Activated naive CD8-positive, alpha-beta T cell treated with anti-CD3 and anti-CD28 coated beads for 36 hours (primary cell): Measurements from ENCODE around the gene KRT83. TPM values are rescaled to one million over a fixed set of nuclear protein-coding genes. Genes with fewer than 3 reads are reported as not detected.

Experiments used
- DNase-seq: peaks from one replicate; pipeline ENCODE4 v3.0.0; 2021
- H3K27ac Mint-ChIP-seq: one replicate; pipeline ENCODE4 v1.8.0; 2022; ENCODE audit warnings: mild to moderate bottlenecking, moderate library complexity, mixed read lengths
- H3K27me3 Mint-ChIP-seq: one replicate; pipeline ENCODE4 v1.8.0; 2022; ENCODE audit warnings: mild to moderate bottlenecking, mixed read lengths
- H3K36me3 Mint-ChIP-seq: one replicate; pipeline ENCODE4 v1.8.0; 2021; ENCODE audit warnings: mild to moderate bottlenecking, mixed read lengths
- H3K4me1 Mint-ChIP-seq: one replicate; pipeline ENCODE4 v1.8.0; 2021; ENCODE audit warnings: mixed read lengths
- H3K4me3 Mint-ChIP-seq: one replicate; pipeline ENCODE4 v1.8.0; 2022; ENCODE audit warnings: mild to moderate bottlenecking, moderate library complexity, mixed read lengths
- H3K9me3 Mint-ChIP-seq: one replicate; pipeline ENCODE4 v1.8.0; 2022; ENCODE audit warnings: mixed read lengths
- total RNA-seq, 2 experiments: library from RNA; stranded (reverse); gene quantifications; one replicate each; pipeline ENCODE4 v1.2.3, GENCODE V29; 2021

KRT83 gene
- total RNA-seq, 2 experiments from 2014 or later = not detected

DNA sequence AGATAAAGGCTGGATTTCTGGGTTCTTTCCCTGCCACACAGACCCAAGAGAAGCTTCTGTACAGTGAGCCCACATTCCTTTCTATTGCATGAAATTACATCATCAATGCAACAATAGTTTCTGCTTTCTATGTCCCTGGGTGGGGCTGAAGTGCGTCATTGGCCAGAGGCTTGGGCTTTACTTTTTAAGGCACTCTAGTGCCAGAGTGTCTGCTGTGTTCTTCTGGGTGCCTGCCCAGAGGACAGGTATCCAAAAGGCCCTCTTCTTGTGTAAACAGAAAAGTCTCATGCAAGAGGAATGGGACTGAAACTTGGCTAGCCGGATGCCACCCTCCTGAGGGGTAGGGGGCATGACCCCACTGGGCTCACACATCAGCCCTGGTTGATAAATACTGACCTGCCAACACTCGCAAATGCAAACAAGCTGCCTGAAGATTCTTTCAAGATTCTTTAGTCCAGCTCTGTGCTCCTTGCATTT is 40.8 kb downstream of the KRT83 start:
- no peaks in the 10 kb centered on the region for H3K36me3 Mint-ChIP-seq
- H3K27me3 Mint-ChIP-seq = peaks cover 24% of the 10 kb centered on the region
- H3K4me1 Mint-ChIP-seq = peaks cover 3% of the 10 kb centered on the region
- H3K9me3 Mint-ChIP-seq = no peaks in the 10 kb centered on the region
- no peak overlapping the region for H3K27ac Mint-ChIP-seq
- no peak overlapping the region for H3K4me3 Mint-ChIP-seq
- DNase-seq = no peak

GRCh38 chr12:52279422-52280318 is 41.5 kb downstream of the KRT83 start:
- no peaks in the 10 kb centered on the region for H3K36me3 Mint-ChIP-seq
- H3K9me3 Mint-ChIP-seq = no peaks in the 10 kb centered on the region
- DNase-seq = no peak
- peaks cover 24% of the 10 kb centered on the region for H3K27me3 Mint-ChIP-seq
- H3K4me3 Mint-ChIP-seq = no peak overlapping the region
- peaks cover 3% of the 10 kb centered on the region for H3K4me1 Mint-ChIP-seq
- H3K27ac Mint-ChIP-seq = no peak overlapping the region

DNA sequence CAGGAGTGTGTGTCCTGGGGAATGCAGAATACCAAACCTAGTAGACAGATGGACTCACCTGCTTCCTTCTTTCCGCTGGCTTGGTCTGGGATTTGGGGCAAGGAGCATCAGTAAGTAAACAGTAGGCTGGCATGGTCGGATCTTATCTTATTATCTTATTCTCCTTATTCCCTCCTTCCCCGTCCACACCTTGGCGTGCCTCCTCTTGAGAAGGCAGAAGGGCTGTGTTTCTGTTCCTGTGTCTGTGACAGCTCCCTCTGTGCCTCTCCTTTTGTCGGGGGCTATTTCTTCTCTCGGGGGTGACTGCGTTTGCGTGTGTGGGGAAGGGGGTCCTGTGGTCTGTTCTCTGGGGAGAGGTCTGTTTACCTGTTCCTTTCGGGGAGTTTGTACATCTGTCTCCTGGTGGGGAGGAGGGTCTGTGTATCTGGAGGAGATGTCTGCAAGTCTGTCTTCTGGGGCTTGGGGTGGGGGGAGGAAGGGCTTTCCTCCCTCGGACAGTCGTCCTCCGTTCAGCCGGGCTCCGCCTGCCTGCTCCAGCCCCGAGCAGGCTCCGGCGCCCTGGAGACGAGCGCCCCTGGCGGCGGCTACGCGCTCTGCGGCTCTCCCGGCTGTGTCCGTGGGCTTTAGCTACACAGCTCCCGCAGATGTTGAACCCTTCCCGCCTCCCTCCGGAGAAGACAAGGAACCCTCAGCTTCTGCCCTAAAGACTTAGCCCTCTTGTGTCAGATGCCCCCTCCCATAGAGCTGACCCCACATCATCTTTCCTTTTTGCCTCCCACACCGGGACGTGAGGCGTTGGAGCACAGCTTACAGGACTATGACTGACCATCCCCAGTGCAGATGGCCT is 42.4 kb downstream of the KRT83 start:
- no peak overlapping the region for H3K4me3 Mint-ChIP-seq
- no peak overlapping the region for H3K27ac Mint-ChIP-seq
- no peaks in the 10 kb centered on the region for H3K36me3 Mint-ChIP-seq
- H3K27me3 Mint-ChIP-seq = peaks cover 28% of the 10 kb centered on the region
- H3K9me3 Mint-ChIP-seq = no peaks in the 10 kb centered on the region
- peak; percentile 80 for DNase-seq
- peaks cover 3% of the 10 kb centered on the region for H3K4me1 Mint-ChIP-seq

GRCh38 chr12:52277486-52278245 is 43.5 kb downstream of the KRT83 start:
- H3K9me3 Mint-ChIP-seq = no peaks in the 10 kb centered on the region
- peaks cover 36% of the 10 kb centered on the region for H3K27me3 Mint-ChIP-seq
- H3K4me3 Mint-ChIP-seq = no peak overlapping the region
- peaks cover 3% of the 10 kb centered on the region for H3K4me1 Mint-ChIP-seq
- no peak overlapping the region for H3K27ac Mint-ChIP-seq
- no peaks in the 10 kb centered on the region for H3K36me3 Mint-ChIP-seq
- no peak for DNase-seq

- no peaks in the 10 kb centered on the region for H3K36me3 Mint-ChIP-seq
- DNase-seq = no peak
- H3K27ac Mint-ChIP-seq = no peak overlapping the region
- no peak overlapping the region for H3K4me3 Mint-ChIP-seq
- H3K9me3 Mint-ChIP-seq = no peaks in the 10 kb centered on the region
- H3K27me3 Mint-ChIP-seq = peaks cover 46% of the 10 kb centered on the region
- peaks cover 3% of the 10 kb centered on the region for H3K4me1 Mint-ChIP-seq
Measured at GRCh38 chr12:52275686-52276085, 45.5 kb downstream of the KRT83 start.

GRCh38 chr12:52274521-52275120 is 46.6 kb downstream of the KRT83 start, which contains the start of gene KRT86:
KRT86 (plus strand) TSS chr12:52274645; CDS start chr12:52301917, 27,272 bp downstream.
- H3K9me3 Mint-ChIP-seq = no peaks in the 10 kb centered on the region
- peaks cover 3% of the 10 kb centered on the region for H3K4me1 Mint-ChIP-seq
- H3K27ac Mint-ChIP-seq = no peak within 1 kb of the TSS
- H3K36me3 Mint-ChIP-seq = no peaks in the 10 kb centered on the region
- no peak for DNase-seq
- H3K27me3 Mint-ChIP-seq = peaks cover 47% of the 10 kb centered on the region
- H3K4me3 Mint-ChIP-seq = no peak within 1 kb of the TSS

DNA sequence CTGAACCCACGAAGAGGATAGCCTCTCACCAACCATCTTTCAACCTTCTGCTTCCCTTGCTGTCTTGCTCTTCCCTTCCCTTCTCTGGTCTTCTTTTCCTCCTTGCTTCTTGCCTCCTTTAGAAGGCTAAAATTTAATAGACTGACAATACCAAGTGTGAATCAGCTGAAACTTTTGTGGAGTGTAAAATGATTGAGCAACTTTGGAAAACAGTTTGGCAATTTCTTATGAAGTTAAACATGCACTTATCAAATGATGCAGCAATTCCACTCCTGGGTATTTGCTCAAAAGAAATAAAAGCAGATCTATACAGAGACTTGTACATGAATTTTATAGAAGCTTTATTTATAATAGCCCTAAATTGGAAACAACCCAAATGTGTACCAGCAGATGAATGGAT is 50.0 kb downstream of the KRT83 start:
- Mint-ChIP-seq H3K27ac (no peak overlapping the region), H3K36me3 (no peaks in the 10 kb centered on the region), H3K9me3 (no peaks in the 10 kb centered on the region)

DNA sequence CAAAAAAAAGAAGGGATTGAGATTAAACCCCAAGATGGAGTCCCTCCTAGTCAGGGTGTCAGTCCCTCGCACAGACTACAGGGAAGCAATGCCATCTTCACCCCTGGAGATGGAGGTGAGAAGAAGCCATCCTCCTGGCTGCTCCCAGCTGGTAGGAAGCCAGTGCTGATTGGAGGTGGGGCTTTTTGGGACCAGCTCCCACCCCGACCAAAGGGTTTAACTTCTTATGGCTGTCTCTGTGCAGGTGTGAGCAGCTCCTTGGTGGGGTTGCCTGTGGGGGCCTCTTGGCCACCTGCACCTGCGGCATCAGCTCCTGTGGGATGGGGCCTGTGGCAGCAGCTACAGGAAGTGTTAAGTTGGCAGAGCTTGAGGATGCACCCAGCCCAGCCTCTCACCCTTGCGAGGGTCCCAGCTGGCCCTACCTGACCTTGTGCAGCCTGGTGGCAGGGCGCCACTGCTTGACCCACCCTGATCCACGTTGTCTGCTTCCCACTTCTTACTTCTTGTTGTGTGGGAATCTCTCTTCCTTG is 50.6 kb downstream of the KRT83 start:
- DNase-seq = no peak
- no peaks in the 10 kb centered on the region for H3K4me1 Mint-ChIP-seq
- H3K4me3 Mint-ChIP-seq = no peak overlapping the region
- no peaks in the 10 kb centered on the region for H3K36me3 Mint-ChIP-seq
- no peak overlapping the region for H3K27ac Mint-ChIP-seq
- peaks cover 28% of the 10 kb centered on the region for H3K27me3 Mint-ChIP-seq
- no peaks in the 10 kb centered on the region for H3K9me3 Mint-ChIP-seq

More for the DNA sequence above, 50.0 kb downstream of the KRT83 start:
- Mint-ChIP-seq H3K27me3 (peaks cover 28% of the 10 kb centered on the region), H3K4me1 (no peaks in the 10 kb centered on the region), H3K4me3 (no peak overlapping the region)
- no peak for DNase-seq

- no peaks in the 10 kb centered on the region for H3K9me3 Mint-ChIP-seq
- H3K27me3 Mint-ChIP-seq = peaks cover 27% of the 10 kb centered on the region
- H3K4me3 Mint-ChIP-seq = no peak overlapping the region
- H3K27ac Mint-ChIP-seq = no peak overlapping the region
- no peak for DNase-seq
- no peaks in the 10 kb centered on the region for H3K4me1 Mint-ChIP-seq
- H3K36me3 Mint-ChIP-seq = no peaks in the 10 kb centered on the region
Measured at GRCh38 chr12:52268212-52268611, 53.0 kb downstream of the KRT83 start.

DNA sequence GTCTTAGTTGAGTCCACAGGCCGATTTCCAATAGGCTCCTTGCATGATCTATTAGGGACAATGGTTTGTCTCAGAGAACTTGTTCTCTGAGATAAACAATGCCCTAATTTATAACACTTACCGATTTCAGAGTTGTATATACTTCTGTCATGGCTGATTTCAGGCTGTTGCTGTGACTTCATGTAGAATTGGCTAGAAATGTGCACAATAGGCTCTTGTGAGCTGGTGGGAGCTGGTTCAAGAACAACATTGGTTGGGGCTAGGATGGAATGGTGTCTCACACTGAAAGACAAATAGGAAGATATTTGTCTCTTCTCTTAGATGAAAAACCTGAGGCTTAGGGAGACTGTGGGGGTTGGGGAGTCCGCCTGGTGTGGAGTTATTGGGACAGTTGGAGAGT is 53.5 kb downstream of the KRT83 start:
- no peaks in the 10 kb centered on the region for H3K36me3 Mint-ChIP-seq
- H3K9me3 Mint-ChIP-seq = no peaks in the 10 kb centered on the region
- no peak for DNase-seq
- peaks cover 23% of the 10 kb centered on the region for H3K27me3 Mint-ChIP-seq
- no peak overlapping the region for H3K27ac Mint-ChIP-seq
- no peaks in the 10 kb centered on the region for H3K4me1 Mint-ChIP-seq
- H3K4me3 Mint-ChIP-seq = no peak overlapping the region

DNA sequence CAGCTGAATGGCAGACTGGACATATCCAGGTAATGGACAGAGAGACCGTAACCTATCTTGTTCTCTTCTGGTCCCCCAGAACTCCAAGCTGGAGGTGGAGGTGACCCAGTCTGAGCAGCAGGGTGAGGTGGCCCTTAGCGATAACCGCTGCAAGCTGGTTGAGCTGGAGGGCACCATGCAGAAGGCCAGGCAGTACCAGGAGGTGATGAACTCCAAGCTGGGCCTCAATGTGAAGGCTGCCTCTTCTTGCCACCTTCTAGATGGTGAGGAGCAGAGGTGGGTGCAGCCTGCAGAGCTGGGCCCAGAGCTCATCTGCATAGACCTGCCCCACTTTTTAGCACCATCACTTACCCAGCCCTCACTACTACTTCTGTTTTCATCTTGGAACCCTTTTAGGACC is 53.9 kb downstream of the KRT83 start:
- Mint-ChIP-seq H3K9me3 (no peaks in the 10 kb centered on the region), H3K4me3 (no peak overlapping the region), H3K27me3 (peaks cover 26% of the 10 kb centered on the region), H3K36me3 (no peaks in the 10 kb centered on the region), H3K27ac (no peak overlapping the region), H3K4me1 (no peaks in the 10 kb centered on the region)
- no peak for DNase-seq

DNA sequence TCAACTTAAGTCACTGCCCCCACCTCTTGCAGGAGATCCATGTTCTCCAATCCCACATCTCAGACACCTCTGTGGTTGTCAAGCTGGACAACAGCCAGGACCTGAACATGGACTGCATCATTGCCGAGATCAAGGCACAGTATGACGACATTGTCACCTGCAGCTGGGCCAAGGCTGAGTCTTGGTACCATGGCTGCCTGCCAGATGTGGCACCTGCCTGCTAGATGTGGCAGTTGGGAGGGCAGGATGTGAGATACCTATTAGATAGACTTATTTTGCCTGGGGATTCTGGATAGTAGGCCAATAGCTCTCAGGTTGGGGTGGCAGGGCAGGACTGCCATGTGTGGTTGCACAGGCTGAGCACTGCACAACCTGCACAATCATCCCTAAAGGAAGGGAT is 54.7 kb downstream of the KRT83 start:
- H3K27me3 Mint-ChIP-seq = peaks cover 24% of the 10 kb centered on the region
- H3K9me3 Mint-ChIP-seq = no peaks in the 10 kb centered on the region
- no peaks in the 10 kb centered on the region for H3K4me1 Mint-ChIP-seq
- no peak overlapping the region for H3K4me3 Mint-ChIP-seq
- DNase-seq = no peak
- H3K36me3 Mint-ChIP-seq = no peaks in the 10 kb centered on the region
- no peak overlapping the region for H3K27ac Mint-ChIP-seq

DNA sequence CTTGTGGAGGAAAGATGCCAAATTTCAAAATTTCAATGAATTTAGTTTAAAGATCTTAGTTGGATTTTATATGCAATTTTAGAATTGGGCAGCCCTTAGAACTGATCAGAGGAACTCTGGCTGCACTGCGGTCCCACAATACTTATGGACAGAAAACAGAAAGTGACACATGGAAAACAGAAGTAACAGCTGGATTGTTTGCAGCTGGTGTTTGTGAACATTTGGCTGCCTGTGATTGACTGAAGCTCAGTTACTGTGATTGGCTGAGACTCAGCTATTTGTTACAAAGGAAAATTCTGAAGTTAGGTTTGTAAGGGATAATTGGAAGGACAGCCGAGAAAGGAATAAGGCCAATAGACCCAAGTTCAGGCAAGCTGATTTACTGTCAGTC is 56.8 kb downstream of the KRT83 start:
- no peak for DNase-seq
- peaks cover 8% of the 10 kb centered on the region for H3K4me1 Mint-ChIP-seq
- H3K27ac Mint-ChIP-seq = no peak overlapping the region
- no peak overlapping the region for H3K4me3 Mint-ChIP-seq
- no peaks in the 10 kb centered on the region for H3K36me3 Mint-ChIP-seq
- peaks cover 25% of the 10 kb centered on the region for H3K27me3 Mint-ChIP-seq
- no peaks in the 10 kb centered on the region for H3K9me3 Mint-ChIP-seq
